ENCODE results near the gene PTGIS.

PTGIS gene

DNA sequence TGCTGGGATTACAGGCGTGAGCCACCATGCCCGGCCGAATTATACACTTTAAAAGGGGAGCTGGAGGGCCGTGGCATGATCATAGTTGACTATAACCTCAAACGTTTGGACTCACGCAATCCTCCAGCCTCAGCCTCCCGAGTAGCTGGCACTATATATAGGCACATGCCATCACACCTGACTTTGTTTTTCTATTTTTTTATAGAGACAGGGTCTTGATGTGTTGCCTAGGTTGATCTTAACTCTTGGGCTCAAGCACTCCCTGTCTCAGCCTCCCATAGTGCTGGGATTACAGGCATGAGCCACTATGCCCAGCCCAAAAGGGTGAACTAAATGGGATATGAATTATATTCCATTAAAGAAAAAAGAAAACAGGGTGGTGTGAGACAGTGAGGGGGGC lies 7.8 kb downstream of the PTGIS start:
- no peak for DNase-seq (ENCODE audit: low spot score)

DNA sequence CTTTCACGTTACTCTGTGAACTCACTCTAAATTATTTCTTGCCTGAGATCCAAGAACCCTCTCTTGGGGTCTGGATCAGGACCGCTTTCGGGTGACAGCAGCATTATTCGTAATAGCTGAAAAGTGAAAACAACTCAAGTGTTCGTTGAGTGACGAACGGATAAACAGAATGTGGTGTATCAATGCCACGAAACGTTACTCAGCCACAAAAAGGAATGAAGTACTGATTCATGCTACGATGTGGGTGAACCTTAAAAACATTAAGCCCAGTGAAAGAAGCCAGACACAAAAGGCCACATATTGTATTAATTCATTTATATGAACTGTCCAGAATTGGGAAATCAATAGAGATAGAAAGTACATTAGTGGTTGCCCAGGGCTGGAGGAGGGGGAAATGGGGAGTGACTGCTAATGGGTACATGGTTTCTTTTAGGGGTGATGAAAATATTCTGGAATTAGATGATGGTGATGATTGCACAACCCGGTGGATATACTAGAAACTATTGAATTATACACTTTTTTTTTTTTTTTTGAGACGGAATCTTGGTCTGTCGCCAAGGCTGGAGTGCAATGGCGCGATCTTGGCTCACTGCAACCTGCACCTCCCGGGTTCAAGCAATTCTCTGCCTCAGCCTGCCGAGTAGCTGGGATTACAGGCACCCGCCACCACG lies 8.4 kb downstream of the PTGIS start:
- no peak for DNase-seq (ENCODE audit: low spot score)

- no peak for DNase-seq (ENCODE audit: low spot score)
Observed at GRCh38 chr20:49558826-49559225, 9.1 kb downstream of the PTGIS start.

GRCh38 chr20:49557449-49557848 lies 10.5 kb downstream of the PTGIS start:
- no peak for DNase-seq (ENCODE audit: low spot score)

DNA sequence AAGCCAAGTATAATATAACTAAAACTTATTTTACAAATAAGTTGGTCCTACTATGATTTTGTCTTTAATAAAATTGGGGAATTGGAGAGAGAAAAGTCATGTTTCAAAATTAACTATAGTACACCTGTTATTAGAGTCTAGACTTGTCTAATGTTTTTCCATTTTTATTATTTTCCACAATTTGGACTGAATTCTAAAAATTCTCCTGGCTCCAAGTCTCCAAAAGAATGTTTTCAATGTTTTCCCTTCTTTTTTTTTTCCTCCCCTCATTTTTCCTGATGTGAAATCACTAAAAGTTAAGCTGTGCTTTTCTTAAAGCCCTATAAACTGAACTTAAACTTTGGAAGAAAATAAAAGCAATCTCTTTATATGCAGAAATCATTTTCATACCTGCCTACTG lies 11.3 kb downstream of the PTGIS start:
- DNase-seq (ENCODE audit: low spot score) = no peak

DNA sequence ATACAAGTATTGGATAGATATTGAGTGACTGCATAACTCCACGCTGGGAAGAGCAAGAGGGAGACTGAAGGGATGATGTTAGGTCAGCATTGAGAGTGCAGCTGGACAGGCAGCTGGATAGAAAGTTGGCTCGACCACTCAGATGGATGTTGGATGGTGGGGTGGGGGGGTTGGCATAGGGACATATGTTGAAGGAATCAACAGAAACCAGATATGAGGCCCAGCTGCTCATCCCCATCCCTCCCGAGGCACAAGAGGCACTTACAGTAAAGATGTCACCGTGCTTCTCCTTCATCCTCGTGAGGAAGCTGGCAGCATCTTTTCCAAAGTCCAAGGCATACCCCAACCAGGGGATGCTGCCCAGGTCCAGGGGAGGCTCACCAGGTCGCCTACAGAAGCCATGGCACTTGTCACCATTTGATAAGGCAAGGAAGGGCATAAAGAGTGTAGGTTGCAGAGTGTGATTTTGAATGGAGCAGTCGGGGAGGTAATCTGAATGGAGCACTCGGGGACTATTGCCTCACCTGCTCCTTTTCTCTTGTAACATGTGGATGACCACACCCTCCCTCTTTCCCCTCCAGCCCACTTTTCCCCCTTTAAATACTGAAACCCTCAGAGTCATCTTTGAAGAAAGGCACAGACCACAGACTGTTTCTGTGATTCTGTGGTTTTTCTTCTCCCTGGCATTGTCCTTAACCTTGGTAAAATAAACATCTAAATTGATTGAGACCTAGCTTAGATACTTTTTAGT lies 18.0 kb downstream of the PTGIS start:
- no peak for DNase-seq (ENCODE audit: low spot score)

DNA sequence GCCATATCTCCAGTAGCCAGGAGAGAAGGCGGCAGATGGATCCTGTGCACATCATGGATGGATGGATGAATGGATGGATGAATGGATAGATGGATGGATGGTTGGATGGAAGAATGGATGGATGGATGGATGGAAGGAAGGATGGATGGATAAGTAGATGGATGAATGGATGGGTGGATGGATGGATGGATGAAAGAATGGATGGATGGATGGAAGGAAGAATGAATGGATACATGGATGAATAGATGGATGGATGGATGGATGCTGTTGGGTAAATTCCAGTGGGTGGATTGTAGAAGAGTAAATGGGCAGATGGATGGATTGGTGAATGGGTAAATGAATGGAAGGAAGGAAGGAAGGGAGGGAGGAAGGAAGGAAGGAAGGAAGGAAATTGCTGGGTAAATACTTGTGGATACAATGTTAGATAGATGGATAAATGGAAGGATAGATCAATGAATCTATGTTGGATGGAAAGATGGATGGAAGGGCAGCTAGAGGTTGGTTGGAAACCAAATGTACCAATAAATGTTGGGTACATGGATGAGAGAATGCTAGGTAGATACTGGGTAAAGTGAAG lies 19.5 kb downstream of the PTGIS start:
- no peak for DNase-seq (ENCODE audit: low spot score)

DNA sequence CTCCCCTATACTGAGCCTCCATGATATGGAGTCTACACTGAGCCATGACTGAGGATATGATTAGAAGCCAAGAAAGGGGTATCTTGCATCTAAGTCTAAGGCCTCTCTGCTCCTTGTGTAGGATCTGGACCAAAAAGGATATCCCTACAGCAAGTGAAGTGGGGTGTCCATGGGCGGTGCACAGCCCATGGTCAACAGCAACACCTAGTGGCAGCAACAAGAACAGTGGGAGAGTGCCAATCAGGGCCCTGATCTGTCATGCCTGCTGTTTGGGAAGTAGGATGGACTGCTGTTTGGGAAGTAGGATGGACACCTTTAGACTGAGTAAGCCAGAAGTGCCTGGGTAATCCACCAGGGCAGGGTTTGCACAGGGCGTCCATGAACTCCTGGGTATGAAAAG lies 22.4 kb downstream of the PTGIS start:
- DNase-seq (ENCODE audit: low spot score) = no peak

DNA sequence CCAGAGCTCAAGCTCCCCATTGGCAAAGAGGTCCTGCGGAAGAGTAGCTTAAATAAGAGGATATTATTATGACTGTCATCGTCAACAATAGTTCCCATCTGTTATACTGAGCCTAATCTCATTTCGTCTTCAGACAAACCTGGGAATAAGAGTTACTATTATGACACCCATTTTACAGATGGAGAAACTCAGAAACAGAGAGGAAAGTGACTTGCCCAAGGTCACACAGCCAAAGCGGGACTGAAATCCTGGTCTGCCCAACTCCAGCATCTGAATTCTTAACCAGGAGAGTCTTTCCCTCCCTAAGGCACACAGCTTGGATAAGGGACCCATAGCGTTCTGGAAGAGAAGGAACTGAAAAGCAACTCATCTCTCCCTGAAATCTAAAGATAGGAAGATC lies 23.4 kb downstream of the PTGIS start:
- DNase-seq (ENCODE audit: low spot score) = no peak

- no peak for DNase-seq (ENCODE audit: low spot score)
Observed at GRCh38 chr20:49543858-49544437, 24.0 kb downstream of the PTGIS start.

- DNase-seq (ENCODE audit: low spot score) = no peak
Observed at GRCh38 chr20:49543071-49543857, 24.7 kb downstream of the PTGIS start.

DNA sequence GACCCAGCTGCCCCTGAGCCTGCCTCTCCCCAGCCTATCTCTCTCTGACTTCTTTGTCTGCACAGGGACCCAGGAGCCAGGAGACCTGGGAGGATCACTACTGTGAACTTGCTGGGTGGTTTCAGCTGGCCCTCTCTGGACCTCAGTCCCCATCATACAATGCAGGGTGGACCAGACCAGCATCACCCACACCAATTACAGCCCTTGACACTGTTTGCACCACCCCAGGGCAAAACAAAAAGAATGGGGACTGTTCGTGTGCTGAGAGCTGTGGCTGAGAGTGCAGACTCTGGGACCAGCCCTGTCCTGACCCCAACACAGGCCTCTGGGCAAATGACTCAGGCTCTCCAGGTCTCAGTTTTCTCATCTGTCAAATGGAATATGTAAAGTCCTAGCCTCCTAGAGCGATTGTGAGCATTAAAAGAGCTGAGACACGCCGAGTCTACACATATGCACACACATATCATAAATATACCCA lies 25.4 kb downstream of the PTGIS start:
- no peak for DNase-seq (ENCODE audit: low spot score)

DNA sequence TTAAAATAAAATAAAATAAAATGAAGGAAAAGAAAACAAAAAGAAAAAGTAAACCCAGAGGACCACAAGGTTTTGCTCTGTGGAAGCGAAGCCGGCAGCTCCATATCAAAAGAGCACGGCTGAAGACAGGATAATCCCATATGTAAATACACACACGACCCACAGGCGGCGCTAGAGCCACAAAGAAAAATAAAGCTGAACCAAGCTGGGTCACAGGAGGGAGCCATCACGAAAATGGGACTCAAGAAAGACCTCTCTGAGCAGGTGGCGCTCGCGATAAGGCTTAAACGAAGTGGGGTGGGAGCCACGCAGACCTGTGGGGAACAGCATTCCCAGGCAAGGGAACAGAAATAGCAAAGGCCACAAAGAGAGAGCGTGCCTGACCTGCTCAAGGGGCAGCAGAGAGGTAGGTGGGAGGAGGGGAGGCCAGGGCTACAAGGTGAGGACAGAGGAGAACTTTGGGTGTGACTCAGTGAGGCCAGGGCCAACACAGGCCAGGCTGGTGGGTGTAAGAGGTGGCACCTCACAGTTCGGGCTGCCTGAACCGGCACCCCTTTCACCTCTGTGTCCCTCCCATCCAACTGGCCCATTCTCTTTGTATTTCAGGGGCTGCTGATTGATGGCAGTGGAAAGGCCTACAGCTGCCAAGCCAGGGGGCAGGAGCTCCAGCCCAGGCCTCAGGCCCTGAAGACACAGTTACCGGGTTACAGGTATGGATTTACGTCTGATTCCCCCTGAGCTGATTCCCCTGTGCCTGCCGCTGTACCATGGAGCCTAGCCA lies 26.0 kb downstream of the PTGIS start:
- DNase-seq (ENCODE audit: low spot score) = peak; percentile 55

DNA sequence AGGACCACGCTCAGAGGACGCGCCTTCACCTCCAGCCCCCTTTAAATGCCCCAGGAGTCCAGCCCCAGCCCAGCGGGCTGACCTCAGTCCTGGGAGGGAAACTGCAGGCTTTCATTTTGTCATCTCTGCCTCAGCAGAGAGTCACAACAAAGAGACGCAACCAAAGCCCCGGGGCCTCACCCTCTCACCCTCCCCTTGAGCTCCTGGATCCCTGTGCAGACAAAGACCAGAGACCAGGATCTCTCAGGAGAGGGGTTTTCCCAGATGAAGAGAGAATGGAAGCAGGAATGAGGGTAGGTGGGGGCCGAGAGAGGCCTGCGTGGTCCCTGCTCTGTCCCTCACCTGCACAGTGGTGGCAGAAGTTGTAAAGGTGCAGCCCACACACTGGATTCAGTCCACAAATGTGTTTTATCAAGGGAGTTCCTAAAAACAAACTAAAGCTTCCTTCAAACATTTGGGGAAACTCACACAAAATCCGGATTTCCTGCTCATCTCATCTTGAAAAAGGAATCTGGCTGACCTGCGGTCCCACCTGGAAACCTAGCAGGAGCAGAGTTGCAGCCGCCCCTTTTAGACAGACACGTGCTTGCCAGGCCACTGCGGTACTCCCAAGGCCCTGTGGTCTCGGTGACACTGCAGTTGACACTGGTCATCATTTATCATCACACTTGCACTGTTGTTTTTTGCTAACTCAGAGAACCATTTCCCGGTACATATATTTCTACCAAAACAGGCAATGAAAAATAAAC lies 27.1 kb downstream of the PTGIS start:
- no peak for DNase-seq (ENCODE audit: low spot score)

GRCh38 chr20:49540232-49540620 lies 27.7 kb downstream of the PTGIS start:
- DNase-seq (ENCODE audit: low spot score) = no peak

DNA sequence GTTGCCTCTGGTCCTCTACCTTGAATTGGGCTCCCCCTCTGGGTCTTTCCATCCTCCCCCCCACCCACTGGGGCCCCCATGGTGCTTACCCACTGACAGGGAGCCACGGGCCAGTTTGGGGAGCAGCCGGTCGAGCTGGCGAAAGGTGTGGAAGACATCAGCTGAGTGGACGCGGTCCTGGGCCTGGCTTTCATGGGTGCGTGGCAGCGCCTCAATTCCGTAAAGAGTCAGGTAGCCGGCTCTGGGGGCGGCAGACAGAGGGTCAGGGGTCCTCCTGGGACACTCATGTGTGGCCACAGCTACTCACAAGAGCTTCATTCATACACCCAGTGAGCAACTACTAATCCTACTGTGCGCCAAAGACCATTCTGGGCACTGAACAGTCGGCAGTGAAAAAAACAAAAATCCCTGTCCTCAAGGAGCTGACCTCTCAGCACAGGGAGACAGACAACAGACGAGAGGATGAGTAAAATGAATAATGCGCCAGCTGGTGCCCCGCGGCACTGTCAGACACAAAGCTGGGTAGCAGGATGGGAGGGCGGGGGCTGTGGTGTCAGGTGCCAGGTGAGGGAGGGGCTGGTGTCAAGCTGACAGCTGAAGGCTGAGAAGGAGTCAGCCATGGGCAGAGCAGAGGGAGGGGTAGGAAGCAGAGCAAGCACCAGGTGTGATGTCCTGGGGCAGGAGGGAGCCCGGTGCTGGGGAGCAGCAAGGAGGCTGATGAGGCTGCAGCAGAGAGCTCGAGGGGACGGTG lies 28.3 kb downstream of the PTGIS start:
- no peak for DNase-seq (ENCODE audit: low spot score)

DNA sequence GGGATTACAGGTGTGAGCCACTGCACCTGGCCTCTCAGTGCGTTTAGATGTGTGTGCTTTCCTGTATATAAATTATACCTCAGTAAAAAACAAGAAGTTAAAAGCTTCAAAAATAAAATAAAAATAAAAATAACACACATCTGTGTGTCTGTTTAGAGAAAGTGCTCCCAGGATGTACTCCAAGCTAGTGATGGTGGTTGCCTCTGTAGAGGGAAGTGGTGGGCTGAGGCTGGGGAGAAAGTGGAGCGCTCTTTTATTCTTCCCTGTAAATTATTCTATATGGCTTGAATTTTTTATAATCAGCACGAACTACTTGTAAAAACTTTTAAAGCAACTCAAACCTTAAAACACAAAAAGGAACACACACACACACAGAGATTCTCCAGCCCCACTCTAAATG lies 29.0 kb downstream of the PTGIS start:
- DNase-seq (ENCODE audit: low spot score) = no peak

GRCh38 chr20:49534255-49534712 lies 33.7 kb downstream of the PTGIS start:
- peak; percentile 43 for DNase-seq (ENCODE audit: low spot score)

GRCh38 chr20:49532285-49532946 lies 35.5 kb downstream of the PTGIS start:
- DNase-seq (ENCODE audit: low spot score) = no peak

Data from LoVo (cell line).